SKM-1 (cell line): ENCODE data around the gene GAPVD1.

Experiments
- DNase-seq: peaks from one replicate; lab custom pipeline; 2025; ENCODE audit not compliant: unreplicated experiment; lab: John Stamatoyannopoulos, UW

GAPVD1 gene

GRCh38 chr9:125404733-125405132, 143.1 kb downstream of the GAPVD1 start:
- no peak for DNase-seq

- DNase-seq: no peak
Observed at GRCh38 chr9:125405938-125406809, 144.5 kb downstream of the GAPVD1 start.

GRCh38 chr9:125406810-125407087, 145.1 kb downstream of the GAPVD1 start:
- no peak for DNase-seq

- DNase-seq: no peak
Observed at GRCh38 chr9:125407432-125407973, 145.9 kb downstream of the GAPVD1 start.

GRCh38 chr9:125407974-125408900, 146.6 kb downstream of the GAPVD1 start:
- no peak for DNase-seq

GRCh38 chr9:125409217-125409636, 147.6 kb downstream of the GAPVD1 start:
- no peak for DNase-seq

- DNase-seq: no peak
Observed at GRCh38 chr9:125409637-125410521, 148.3 kb downstream of the GAPVD1 start.

- no peak for DNase-seq
Observed at GRCh38 chr9:125410522-125410894, 148.9 kb downstream of the GAPVD1 start.

GRCh38 chr9:125411171-125411756, 149.6 kb downstream of the GAPVD1 start:
- DNase-seq: no peak

GRCh38 chr9:125412166-125412565, 150.5 kb downstream of the GAPVD1 start:
- no peak for DNase-seq

GRCh38 chr9:125413579-125413978, 152.0 kb downstream of the GAPVD1 start:
- no peak for DNase-seq

- no peak for DNase-seq
Observed at GRCh38 chr9:125415583-125416460, 154.2 kb downstream of the GAPVD1 start.

- no peak for DNase-seq
Observed at GRCh38 chr9:125416517-125416916, 154.9 kb downstream of the GAPVD1 start.
